AG08396 (cell line): ENCODE measurements around the gene PTGDR2.

ENCODE experiments used
- DNase-seq: peaks from one replicate; pipeline ENCODE4 v3.0.0; 2012; ENCODE audit warnings: low spot score, mixed read lengths

The PTGDR2 gene

DNA sequence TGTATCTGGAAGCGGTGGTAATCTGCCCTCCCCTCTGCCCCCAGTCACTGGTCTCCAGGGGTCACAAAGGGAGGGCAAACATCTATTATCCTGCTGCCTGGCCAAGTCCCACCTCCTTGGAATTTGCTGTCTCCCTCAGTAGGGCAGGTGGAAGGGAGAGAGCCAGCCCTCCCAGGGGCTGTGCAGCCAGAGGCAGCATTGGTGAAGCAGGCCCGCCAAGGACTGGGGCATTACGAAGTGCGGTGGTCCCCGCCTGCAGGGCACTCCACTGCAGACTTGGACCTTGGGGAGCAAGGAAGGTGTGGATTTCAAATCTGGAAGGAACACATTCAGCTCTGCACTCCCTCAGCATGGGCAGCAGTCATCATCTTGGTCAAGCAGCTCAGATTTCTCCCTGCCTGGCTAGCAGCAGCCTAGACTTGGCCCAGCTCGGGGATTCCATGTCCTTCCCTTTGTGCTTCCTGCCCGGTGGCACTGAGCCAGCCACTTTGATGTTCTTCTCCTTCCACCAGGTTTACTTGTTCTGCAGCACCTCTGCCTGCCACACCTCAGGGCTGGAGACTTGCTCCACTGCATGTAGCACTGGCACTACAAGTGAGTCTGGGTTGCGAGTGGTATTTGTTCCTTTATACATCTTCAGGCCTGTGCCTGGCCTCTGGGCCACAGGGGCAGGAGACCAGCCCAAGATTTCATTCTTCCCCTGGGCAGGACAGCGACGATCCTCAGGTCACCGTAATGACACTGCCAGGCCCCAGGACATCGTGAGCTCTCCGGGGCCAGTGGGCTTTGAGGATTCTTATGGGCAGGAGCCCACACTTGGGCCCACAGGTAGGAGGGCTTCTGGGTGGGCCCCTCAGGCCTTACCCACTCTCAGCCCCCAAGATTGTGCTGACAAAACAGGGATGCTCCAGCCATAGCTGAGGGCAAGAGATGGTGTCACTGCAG lies 18.9 kb upstream of the PTGDR2 start:
- DNase-seq: no peak

DNA sequence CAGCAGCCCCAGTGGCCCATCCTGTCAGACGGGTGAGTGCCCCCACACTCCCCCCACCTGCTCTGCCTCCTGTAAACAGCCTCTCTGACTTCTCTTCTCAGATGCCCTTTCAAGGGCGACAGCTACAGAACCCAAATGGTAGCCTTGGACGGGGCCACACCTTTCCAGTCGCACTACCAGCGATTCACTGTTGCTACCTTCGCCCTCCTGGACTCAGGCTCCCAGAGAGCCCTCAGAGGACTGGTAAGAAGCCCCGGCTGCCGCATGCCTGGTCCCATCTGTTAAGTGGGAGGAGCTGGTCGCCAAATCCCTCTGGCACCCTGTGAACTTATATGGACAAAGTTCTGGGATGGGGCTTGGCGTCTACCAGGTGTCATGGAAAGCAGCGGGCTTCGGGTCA lies 17.8 kb upstream of the PTGDR2 start:
- no peak for DNase-seq

DNA sequence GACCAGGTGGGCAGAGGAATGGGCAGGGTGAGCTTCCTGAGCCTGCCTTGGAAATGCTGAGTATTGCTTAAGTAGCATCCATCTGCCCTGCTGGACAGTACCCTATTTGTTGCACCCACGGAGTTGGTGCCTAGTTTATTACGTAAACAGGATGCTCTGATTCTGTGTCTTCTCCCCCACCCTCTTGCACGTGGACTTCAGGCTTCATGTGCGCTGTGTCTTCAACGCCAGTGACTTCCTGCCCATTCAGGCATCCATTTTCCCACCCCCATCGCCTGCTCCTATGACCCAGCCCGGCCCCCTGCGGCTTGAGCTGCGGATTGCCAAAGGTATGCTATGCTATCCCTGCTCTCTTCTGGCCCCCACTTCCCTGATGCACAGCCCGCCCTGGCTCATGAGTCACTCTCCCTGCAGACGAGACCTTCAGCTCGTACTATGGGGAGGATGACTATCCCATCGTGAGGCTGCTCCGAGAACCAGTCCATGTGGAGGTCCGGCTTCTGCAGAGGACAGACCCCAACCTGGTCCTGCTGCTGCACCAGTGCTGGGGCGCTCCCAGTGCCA lies 17.3 kb upstream of the PTGDR2 start:
- DNase-seq: no peak

DNA sequence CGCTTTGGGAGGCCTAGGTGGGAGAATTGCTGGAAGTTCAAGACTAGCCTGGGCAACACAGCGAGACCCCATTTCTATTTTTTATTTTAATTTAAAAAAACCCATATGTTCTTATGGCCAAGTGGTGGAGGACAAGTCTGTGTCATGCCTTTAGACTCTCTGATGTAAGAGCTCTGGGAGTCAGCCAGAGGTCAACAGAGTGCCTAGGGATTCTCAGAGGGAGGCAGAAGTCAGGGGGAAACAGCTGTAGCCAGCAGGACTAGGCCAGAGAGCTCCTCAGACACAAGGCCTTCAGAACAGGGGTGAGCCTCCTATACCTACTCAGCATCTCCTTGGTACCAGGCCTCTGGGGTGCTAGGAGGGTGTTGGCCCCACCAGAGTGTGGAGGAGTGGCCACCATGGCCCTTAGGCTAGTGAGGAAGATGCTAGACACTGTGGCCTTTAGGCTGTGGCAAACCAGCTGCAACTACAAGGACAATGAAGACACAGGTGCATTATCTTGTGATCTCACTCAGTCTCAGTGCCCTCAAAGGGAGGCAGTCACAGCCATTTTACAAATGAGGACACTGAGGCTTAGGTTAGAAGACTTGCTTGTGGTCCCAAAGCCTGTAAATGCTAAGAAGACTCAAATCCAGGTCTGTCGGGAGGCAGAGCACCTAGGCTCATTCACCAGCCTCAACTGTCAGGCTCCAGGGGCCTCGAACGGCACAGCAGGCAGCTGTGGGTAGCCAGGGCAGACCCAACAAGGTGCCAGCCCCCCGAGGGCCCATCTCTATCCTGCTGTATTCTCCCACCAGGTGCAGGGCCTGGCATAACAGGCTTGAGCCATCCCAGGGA lies 16.6 kb upstream of the PTGDR2 start:
- no peak for DNase-seq

DNA sequence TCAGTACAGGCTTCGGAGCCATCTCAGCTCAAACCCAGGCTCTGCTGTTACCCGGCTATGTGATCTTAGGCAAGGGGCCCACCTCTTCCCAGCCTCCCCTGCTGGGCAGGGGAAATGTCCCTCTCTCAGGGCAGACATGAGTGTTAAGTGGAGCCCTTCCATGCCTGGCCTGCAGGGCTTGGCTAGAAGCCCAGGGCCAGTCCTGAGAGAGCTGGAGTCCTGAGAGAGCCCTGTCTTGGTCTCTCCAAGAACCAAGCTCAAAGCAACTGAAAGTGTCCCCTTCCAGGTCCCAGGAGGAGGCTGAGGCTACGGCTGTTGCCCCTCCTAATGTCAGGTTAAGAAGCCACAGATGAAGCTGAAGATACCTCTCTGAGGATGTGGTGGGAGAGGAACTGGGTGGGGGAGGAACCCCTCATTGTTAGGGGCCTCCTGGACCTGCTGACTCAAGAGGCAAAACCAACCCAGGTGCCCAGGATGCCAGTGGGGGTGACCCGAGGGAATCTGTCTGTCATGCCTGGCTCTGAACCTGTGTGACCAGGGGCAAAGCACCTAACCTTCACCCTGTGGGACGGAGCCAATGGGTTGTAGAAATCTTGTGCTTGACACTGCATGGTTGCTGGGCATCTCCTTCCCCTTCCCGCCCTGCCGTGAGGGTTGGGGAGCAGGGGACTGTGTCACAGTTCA lies 15.8 kb upstream of the PTGDR2 start:
- DNase-seq: peak; percentile 50

DNA sequence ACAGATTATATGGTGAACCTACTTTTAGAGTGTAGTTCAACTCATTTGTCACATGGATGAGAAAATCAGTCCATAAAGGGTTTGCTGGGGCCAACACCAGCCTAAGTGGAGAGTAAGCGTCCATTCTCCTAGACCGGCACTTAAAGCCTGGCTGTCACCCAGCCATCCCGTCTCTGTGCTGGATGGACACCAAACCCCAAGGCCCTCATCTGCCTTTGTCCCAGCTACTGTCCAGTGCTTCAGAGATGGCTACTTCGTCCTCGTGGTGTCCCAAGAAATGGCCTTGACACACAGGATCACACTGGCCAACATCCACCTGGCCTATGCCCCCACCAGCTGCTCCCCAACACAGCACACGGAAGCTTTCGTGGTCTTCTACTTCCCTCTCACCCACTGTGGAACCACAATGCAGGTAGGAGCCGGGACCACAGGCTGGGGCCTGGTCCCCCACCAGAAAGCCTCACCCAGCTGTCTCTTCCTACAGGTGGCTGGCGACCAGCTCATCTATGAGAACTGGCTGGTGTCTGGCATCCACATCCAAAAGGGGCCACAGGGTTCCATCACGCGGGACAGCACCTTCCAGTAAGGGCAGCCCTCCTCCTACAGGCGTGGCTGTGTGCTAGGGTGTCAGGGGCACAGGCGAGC lies 15.1 kb upstream of the PTGDR2 start:
- DNase-seq: no peak

DNA sequence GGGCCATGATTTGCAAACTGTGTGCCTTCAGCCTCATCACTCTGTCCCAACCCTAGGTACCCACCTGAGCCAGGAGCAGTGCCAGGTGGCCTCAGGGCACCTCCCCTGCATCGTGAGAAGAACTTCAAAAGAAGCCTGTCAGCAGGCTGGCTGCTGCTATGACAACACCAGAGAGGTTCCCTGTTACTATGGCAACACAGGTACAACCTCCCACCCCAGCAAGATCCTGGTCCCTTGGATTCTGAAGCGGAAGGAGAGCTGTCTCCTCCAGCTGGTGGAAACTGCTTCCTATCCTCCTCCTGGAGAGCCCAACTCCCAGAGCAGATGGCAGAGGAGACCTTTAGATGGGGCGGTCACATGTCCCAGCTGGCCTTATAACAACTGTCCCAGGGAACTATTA lies 14.5 kb upstream of the PTGDR2 start:
- no peak for DNase-seq

DNA sequence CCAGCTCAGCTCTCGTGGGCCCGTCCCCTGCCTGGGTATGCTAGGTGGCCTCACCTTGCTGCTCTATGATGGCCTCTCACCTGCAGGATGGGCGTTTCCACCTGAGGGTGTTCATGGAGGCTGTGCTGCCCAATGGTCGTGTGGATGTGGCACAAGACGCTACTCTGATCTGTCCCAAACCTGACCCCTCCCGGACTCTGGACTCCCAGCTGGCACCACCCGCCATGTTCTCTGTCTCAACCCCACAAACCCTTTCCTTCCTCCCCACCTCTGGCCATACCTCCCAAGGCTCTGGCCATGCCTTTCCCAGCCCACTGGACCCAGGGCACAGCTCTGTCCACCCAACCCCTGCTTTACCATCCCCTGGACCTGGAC lies 13.7 kb upstream of the PTGDR2 start:
- no peak for DNase-seq

DNA sequence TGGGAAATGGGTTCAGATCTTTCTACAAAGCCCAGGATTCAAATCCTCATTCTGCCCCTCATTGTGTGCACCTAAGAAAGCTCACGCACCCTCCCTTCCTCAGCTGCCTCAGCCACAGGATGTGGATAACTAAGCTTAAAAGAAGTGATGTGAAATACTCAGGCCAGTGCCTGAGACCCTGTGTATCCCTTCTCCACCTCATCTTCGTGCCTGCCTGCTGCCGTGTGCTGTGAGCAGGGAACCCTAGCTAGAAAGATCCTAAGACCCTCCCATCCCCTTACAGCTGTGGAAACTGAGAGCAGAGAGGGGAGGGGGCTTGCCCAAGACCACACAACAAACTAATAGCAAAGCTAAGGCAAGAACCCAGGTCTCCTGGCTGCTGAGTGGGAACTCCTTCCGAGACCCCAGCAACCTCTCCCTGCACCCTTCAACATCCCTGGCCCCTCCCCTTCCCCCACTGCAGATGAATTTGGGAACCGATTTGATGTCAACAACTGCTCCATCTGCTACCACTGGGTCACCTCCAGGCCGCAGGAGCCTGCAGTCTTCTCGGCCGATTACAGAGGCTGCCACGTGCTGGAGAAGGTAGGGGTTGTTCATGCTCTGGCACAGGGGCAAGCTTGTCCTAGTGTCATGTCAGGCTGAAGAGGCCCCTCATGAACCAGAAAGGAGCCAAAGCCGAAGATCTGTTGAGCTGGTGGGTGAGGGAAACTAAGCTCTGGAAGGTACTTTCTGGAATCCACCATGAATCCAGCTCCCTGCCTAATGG lies 13.1 kb upstream of the PTGDR2 start:
- DNase-seq: no peak

DNA sequence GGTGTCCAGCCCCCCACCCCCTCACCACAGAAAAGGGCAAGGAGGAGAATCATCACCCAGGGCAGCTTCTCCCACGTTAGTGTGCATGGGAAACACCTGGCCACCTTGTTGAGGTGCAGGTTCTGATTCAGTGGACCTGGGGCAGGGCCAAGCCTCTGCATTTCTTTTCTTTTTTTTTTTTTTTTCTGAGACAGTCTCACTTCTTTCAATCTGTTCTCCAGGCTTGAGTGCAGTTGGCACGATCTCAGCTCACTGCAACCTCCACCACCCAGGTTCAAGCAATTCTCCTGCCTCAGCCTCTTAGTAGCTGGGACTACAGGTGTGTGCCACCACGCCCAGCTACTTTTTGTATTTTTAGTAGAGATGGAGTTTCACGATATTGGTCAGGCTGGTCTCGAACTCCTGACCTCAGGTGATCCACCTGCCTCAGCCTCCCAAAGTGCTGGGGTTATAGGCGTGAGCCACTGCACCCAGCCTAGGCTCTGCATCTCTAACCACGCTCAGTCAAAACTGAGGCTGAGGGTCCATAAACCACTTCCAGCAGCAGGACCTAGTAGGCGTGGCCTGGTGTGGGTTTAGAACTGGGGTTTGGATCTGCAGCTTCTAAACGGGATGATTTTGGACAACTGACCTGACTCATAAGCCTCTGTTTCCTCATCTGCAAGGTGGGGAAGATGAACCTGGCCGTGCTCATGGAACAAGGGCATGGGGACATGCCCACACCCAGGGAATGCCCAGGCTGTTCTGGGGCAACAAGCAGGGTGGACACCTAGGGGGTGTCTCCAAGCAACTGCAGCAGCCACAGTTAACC lies 12.3 kb upstream of the PTGDR2 start:
- no peak for DNase-seq

DNA sequence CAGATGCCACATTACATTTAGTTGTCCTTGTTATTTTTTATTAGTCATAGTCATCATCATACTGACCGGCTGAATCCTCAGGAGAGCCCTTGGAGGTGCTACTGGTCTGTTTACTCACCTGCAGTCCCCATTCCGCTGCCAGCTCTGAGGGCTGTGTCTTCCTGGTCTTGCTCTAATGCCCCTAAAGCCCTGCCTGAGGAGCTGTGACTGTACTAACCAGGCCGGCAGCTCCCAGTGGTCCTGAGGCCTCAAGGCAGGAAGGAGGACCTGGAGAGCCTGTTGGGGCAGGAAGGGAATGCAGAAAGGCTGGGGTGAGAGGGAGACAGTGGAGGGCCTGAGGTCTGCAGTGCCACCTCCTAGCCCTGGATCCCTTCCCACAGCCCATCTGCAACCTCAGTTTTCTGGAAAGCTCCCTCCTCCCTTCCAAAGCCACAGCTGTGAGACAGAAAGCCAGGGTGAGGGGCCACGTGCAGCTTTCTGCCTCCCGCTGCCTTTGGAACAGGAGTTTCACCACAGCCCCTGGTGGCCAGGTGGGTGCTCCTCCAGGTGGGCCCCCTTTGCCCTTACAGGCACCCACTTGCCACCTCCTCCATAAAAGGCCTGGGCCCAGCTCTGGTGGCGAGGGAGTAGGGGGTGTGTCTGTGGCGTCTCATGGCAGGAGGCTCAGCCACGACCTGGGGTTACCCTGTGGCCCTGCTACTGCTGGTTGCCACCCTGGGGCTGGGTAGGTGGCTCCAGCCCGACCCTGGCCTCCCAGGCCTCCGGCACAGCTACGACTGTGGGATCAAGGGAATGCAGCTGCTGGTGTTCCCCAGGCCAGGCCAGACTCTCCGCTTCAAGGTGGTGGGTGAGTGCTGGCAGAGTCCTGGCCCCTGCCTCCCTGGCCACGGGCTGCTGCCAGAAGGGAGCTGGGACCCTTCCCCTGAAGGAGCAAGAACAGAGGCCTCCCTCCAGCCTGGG lies 11.4 kb upstream of the PTGDR2 start, which contains the start of gene ZP1:
Gene ZP1, plus strand, starts transcription at position 632 of the 960 bp plus-strand sequence. Its CDS starts 20 bp downstream, at position 652.
- DNase-seq: no peak

DNA sequence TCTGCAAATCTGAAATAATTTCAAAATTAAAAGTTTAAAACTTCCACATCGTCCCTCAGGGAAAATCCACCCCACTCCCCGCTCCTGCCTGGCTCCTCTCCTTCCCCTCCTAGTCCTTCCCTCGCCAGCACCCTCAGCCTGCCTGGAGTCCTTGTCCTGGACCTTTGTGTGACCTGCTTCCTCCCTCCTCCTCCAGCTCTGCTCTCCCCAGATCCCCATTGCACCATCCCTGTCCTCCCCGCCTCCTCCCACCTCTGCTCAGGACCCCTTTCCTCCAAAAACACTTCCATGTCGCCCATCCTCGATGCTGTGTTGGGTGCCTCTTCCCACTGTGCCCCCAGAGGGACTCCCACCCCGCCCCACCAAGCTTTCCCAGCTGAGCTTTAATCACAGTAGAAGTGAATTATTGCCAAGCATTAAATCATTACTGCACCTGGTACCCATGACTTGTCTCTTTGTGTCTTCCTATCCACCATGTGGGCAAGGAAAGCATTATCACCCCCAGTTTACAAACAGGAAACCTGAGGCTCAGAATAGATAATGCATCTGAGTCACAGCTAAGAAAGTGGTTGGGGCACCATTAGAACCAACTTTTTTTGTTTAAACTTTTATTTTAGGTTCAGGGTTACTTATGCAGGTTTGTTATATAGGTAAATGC lies 9.2 kb upstream of the PTGDR2 start:
- no peak for DNase-seq

DNA sequence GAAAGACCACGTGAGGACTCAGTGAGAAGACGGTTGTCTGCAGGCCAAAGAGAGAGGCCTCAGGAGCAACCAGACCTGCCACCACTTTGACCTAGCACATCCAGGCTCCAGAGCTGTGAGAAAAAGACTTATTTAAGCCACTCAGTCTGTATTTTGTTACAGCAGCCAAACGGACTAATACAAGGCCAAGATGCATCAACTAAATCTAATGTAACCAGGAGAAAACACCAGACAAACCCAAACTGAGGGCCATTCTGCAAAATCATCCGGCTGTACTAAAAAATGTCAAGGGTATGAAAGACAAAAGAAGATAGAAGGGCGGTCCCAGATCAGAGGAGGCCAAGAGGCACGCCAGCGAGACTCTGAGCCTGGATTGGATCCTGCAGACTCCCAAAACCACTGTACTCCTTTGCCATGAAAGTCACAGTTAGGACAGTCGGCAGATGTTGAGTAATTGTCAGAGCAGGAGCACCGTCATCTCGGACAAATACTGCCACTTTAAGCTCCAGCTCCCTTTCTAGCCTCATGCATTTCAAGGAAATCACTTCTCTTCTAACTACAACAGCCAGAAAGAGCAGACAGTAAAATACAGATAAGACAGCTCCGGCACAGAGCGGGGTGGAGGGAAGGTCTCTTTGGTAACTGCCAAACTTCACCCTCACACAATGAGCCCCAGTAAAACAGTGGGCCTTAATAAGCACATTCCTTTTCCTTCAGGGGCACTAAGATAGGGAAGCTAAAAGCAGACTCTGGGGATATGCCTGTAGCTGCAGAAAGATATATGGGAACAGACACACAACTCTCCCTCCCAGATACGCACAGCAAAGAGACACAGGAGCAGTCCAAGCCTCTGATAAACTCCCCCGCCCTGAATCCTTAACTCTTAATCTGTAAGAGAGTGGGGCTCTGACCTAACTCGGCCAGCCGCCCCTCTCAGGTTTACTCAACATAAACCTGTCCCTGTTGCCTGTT lies 8.1 kb upstream of the PTGDR2 start:
- no peak for DNase-seq

DNA sequence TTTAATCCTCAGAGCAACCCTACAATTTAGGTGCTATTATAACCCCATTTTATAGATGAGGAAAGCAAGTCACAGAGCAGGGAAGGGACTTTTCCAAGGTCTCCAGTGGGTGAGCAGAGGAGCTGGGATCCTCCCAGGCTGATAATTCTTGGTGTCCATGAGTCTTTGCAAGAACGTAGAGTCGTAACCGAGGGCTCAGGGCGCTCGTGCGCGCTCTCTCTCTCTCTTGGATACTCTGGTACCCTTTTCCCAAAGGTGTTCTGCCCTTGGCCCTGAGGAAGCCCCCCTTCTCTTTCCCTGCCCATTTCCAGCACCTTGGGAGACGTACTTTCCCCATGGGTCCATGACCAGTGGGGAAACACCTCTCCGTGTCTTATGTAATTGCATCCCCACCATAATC lies 6.4 kb upstream of the PTGDR2 start:
- no peak for DNase-seq

DNA sequence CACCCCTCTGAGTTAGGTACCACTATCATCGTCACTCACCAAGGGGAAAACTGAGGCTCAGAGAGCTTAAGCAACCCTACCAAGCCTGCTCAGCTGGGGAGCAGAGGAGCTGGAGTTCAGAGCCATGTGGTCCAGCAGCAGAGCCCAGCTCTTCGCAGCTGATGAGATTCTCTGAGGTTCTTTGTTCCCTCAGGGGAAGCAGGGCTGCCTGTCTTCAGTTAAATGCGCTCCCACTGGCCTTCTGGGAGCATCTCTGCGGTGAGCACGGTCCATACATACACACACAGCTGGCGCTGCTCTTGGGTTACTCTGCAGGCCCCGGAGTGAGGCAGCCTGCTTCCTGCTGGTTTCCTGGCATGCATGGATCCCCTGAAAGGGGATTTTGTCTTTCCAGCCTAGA lies 5.2 kb upstream of the PTGDR2 start:
- no peak for DNase-seq

DNA sequence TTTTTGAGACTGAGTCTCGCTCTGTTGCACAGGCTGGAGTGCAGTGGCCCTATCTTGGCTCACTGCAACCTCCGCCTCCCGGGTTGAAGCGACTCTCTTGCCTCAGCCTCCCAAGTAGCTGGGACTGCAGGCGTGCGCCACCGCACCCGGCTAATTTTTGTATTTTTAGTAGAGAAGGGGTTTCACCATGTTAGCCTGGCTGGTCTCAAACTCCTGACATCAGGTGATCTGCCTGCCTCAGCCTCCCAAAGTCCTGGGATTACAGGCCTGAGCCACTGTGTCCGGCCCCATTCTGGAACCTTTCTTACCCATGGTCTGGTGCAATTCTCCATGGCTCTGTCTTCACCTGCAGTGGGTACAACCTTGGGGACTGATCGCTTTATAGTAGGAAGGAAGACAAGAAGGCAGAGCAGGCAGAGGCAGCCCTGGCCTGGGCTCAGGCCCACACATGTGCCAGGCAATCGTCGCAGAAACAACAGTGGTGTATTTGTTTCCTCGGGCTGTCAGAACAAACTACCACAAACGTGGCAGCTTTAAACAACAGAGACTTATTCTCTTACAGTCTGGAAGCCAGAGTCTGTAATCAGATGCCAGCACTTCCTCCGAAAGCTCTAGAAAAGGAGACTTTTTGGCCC lies 4.0 kb upstream of the PTGDR2 start:
- no peak for DNase-seq
